IMR-90 (cell line): Measurements from ENCODE around the gene CRYGA. TPM values are rescaled to one million over a fixed set of nuclear protein-coding genes. Genes with fewer than 3 reads are reported as not detected.
"Not testable (repeated sequence)": the region's sequence is repeated elsewhere in the genome, so short reads cannot be mapped to it uniquely, and the experiment has no call there.

Experiments used
- ATAC-seq: fragments of 200-7000 bp; cut with Tn5 transposase; 2 replicates; pipeline ENCODE4 v1.9.1; 2020; ENCODE audit warnings: low read depth, mild to moderate bottlenecking, moderate library complexity
- BruUV-seq: library from RNA; stranded (reverse); fragments of 400-500 nt; replicated peaks from 2 replicates; lab custom pipeline; 2021; lab: Mats Ljungman, UMichigan
- CTCF ChIA-PET: fragments of 300-600 bp; formaldehyde crosslinking; extraction: SDS; loops from one replicate; lab custom pipeline; 2021; ENCODE audit warnings: antibody characterized with exemption; lab: Yijun Ruan, JAX
- POLR2A ChIA-PET: fragments of 300-600 bp; sonication (Branson Sonifier 250); formaldehyde crosslinking; loops from one replicate; lab custom pipeline; 2022; ENCODE audit warnings: antibody characterized with exemption; ENCODE audit not compliant: unreplicated experiment; lab: Charles Lee
- DNase-seq: peaks from one replicate; pipeline ENCODE4 v3.0.0; 2013
- H2AFZ ChIP-seq: replicated peaks from 2 replicates; pipeline ENCODE3; 2013; ENCODE audit warnings: low read length, mild to moderate bottlenecking; ENCODE audit not compliant: poor library complexity
- H2AK5ac ChIP-seq: 2 replicates; pipeline ENCODE4 v1.6.1; 2013; ENCODE audit warnings: low read depth, low read length, inconsistent platforms
- H2AK9ac ChIP-seq: replicated peaks from 2 replicates; pipeline ENCODE3; 2013; ENCODE audit warnings: mild to moderate bottlenecking, low read depth, low read length, moderate library complexity; ENCODE audit not compliant: poor library complexity
- H2BK120ac ChIP-seq: 2 replicates; pipeline ENCODE4 v1.6.1; 2013; ENCODE audit warnings: low read depth, low read length, inconsistent platforms
- H2BK15ac ChIP-seq: 3 replicates; pipeline ENCODE4 v1.6.1; 2013; ENCODE audit warnings: low read depth, low read length, inconsistent platforms
- H2BK20ac ChIP-seq: 2 replicates; pipeline ENCODE4 v1.6.1; 2013; ENCODE audit warnings: low read depth, mild to moderate bottlenecking, inconsistent platforms, low read length, moderate library complexity
- H2BK5ac ChIP-seq: 2 replicates; pipeline ENCODE4 v1.6.1; 2013; ENCODE audit warnings: mild to moderate bottlenecking, low read depth, low read length, inconsistent platforms; ENCODE audit not compliant: poor library complexity, severe bottlenecking
- H3K14ac ChIP-seq: replicated peaks from 2 replicates; pipeline ENCODE4 v1.6.1; 2013; ENCODE audit warnings: low read depth, low read length, inconsistent platforms
- H3K18ac ChIP-seq: 2 replicates; pipeline ENCODE4 v1.6.1; 2013; ENCODE audit warnings: low read depth, low read length, control low read depth
- H3K23ac ChIP-seq: 2 replicates; pipeline ENCODE4 v1.6.1; 2013; ENCODE audit warnings: low read depth, low read length, inconsistent platforms
- H3K27ac ChIP-seq: 2 replicates; pipeline ENCODE4 v1.5.1; 2013; ENCODE audit warnings: mild to moderate bottlenecking, control low read depth, low read length; ENCODE audit not compliant: insufficient read depth
- H3K27me3 ChIP-seq: 2 replicates; pipeline ENCODE4 v1.6.1; 2013; ENCODE audit warnings: low read length; ENCODE audit not compliant: control insufficient read depth, insufficient read depth
- H3K36me3 ChIP-seq: 2 replicates; pipeline ENCODE4 v1.6.1; 2013; ENCODE audit warnings: low read length, mixed read lengths; ENCODE audit not compliant: control insufficient read depth, insufficient read depth
- H3K4ac ChIP-seq: 2 replicates; pipeline ENCODE4 v1.6.1; 2013; ENCODE audit warnings: low read depth, low read length, inconsistent platforms
- H3K4me1 ChIP-seq: 2 replicates; pipeline ENCODE4 v1.6.1; 2013; ENCODE audit warnings: low read length, mixed read lengths; ENCODE audit not compliant: control insufficient read depth, insufficient read depth
- H3K4me2 ChIP-seq: 2 replicates; pipeline ENCODE4 v1.6.1; 2013; ENCODE audit warnings: low read depth, mild to moderate bottlenecking, control low read depth, low read length, moderate library complexity
- H3K4me3 ChIP-seq: 2 replicates; pipeline ENCODE4 v1.5.1; 2013; ENCODE audit warnings: low read depth, mild to moderate bottlenecking, control low read depth, low read length, moderate library complexity; ENCODE audit not compliant: insufficient read depth
- H3K56ac ChIP-seq: 2 replicates; pipeline ENCODE4 v1.6.1; 2013; ENCODE audit warnings: low read length, inconsistent platforms; ENCODE audit not compliant: insufficient read depth; ENCODE audit errors: extremely low read depth
- H3K79me1 ChIP-seq, 2 experiments: 2 replicates each; pipeline ENCODE4 v1.6.1; 2013; ENCODE audit warnings: low read length in 2 of 2, inconsistent platforms in 1 of 2, low read depth in 1 of 2
- H3K9ac ChIP-seq: 2 replicates; pipeline ENCODE4 v1.6.1; 2013; ENCODE audit warnings: low read depth, low read length, control low read depth
- H3K9me1 ChIP-seq: 2 replicates; pipeline ENCODE4 v1.6.1; 2013; ENCODE audit warnings: low read length, inconsistent platforms; ENCODE audit not compliant: insufficient read depth
- H3K9me3 ChIP-seq: 2 replicates; pipeline ENCODE4 v1.6.1; 2013; ENCODE audit warnings: low read length; ENCODE audit not compliant: control insufficient read depth, insufficient read depth
- H4K20me1 ChIP-seq: 2 replicates; pipeline ENCODE4 v1.6.1; 2013; ENCODE audit warnings: low read length, inconsistent platforms; ENCODE audit not compliant: insufficient read depth
- H4K5ac ChIP-seq: 2 replicates; pipeline ENCODE4 v1.6.1; 2013; ENCODE audit warnings: mild to moderate bottlenecking, low read depth, low read length, control low read depth
- H4K8ac ChIP-seq, 2 experiments: 2 replicates each; pipeline ENCODE4 v1.6.1; 2013; ENCODE audit warnings: low read depth in 2 of 2, low read length in 2 of 2, control low read depth in 1 of 2, inconsistent platforms in 1 of 2
- H4K91ac ChIP-seq: 2 replicates; pipeline ENCODE4 v1.6.1; 2013; ENCODE audit warnings: low read depth, low read length, inconsistent platforms; ENCODE audit not compliant: insufficient read depth
- CHD1 ChIP-seq: IDR thresholded peaks from 2 replicates; pipeline ENCODE4 v1.6.1; 2012; ENCODE audit warnings: low read depth, low read length, improper control_type of control experiment
- ELK1 ChIP-seq: fragments of 150-350 bp; IDR thresholded peaks from 2 replicates; pipeline ENCODE4 v1.6.1; 2016; ENCODE audit warnings: low read depth, mild to moderate bottlenecking, low read length, moderate library complexity, borderline replicate concordance
- RAD21 ChIP-seq: IDR thresholded peaks from 2 replicates; pipeline ENCODE4 v1.6.1; 2012; ENCODE audit warnings: low read length, improper control_type of control experiment
- SMC3 ChIP-seq: fragments of 150-350 bp; IDR thresholded peaks from 2 replicates; pipeline ENCODE4 v1.6.1; 2016; ENCODE audit warnings: low read depth, mild to moderate bottlenecking, antibody characterized with exemption, low read length, moderate library complexity
- WGBS, 2 experiments: methylation state at CpG; one replicate each; pipeline versions ENCODE4 v1.1.5 to v1.1.7; 2013; ENCODE audit warnings: missing lambda C conversion rate in 2 of 2; ENCODE audit not compliant: insufficient read length in 1 of 2; ENCODE audit errors: extremely low coverage in 2 of 2; 5-methylcytosine and 5-hydroxymethylcytosine counted together
- dilution Hi-C: fragments of 300-500 bp; cut with HindIII; formaldehyde crosslinking; loops from one replicate; pipeline ENCODE4 v1.14.3; 2018; ENCODE audit warnings: low sequenced_read_pairs; ENCODE audit not compliant: unreplicated experiment
- in situ Hi-C: fragments of 300-500 bp; cut with MboI; formaldehyde crosslinking; loops from 3 replicates; pipeline ENCODE4 v1.14.3; 2019; ENCODE audit warnings: low sequenced_read_pairs, inconsistent platforms, mixed read lengths
- intact Hi-C: fragments of 100-400 bp; cut with micrococcal nuclease; formaldehyde crosslinking; loops from 2 replicates; pipeline ENCODE4 v1.10.0; 2022
- polyA plus RNA-seq, 3 experiments: library from polyadenylated mRNA; depleted of rRNA; stranded (reverse); fragments of >200 nt; gene quantifications; 2 replicates each; pipeline ENCODE4 v1.2.3, GENCODE V29; 2012; ENCODE audit warnings: low replicate concordance in 1 of 3
- total RNA-seq: library from RNA; depleted of rRNA; stranded (reverse); fragments of >200 nt; gene quantifications from 2 replicates; pipeline ENCODE4 v1.2.3, GENCODE V29; 2012

Gene CRYGA
- total and polyA plus RNA-seq, 2 of the 4 experiments (the other 2 are of a cell fraction) = not detected

- TF ChIP-seq ELK1 (no peak), CHD1 (no peak), SMC3 (no peak), RAD21 (no peak)
- Histone ChIP-seq H4K20me1 (no peaks in the 10 kb centered on the region), H3K4me2 (no peak overlapping the region), H4K91ac (no peak overlapping the region), H3K4ac (no peak overlapping the region), H2BK5ac (no peak overlapping the region), H4K8ac (no peak overlapping the region), H2AFZ (no peak overlapping the region), H2BK120ac (no peak overlapping the region), H3K79me1 (no peaks in the 10 kb centered on the region), H3K4me3 (no peak overlapping the region), H3K23ac (no peak overlapping the region), H3K56ac (no peak overlapping the region), H2BK20ac (no peak overlapping the region), H3K9me3 (no peaks in the 10 kb centered on the region), H3K14ac (no peak overlapping the region), H3K4me1 (no peaks in the 10 kb centered on the region), H3K9me1 (no peaks in the 10 kb centered on the region), H2BK15ac (no peak overlapping the region), H3K27ac (no peak overlapping the region), H2AK5ac (no peak overlapping the region), H3K36me3 (no peaks in the 10 kb centered on the region), H2AK9ac (no peak overlapping the region), H4K5ac (no peak overlapping the region), H3K18ac (no peak overlapping the region), H3K27me3 (peaks cover 16% of the 10 kb centered on the region), H3K9ac (no peak overlapping the region)
- ChIA-PET CTCF (interaction anchor here (1.0 kb wide), 1 partner anchor 85 kb away, joined by 5 read pairs; no protein-coding TSS in a partner anchor), POLR2A (interaction anchor here (0.7 kb wide), 1 partner anchor 56 kb away, joined by 4 read pairs; no protein-coding TSS in a partner anchor)
- ATAC-seq (no peak), DNase-seq (no peak)
- intact Hi-C loops = no loop called here
- dilution Hi-C loops = no loop called here
- no TSS peak for BruUV-seq
- in situ Hi-C loops = no loop called here
- WGBS, 2 experiments = 58% methylated on average over 4 of the region's 4 CpGs; no CpG with 5 or more reads in 1 of the 2 experiments
These were observed 38.1 kb downstream of the CRYGA start for GRCh38 chr2:208125251-208125650.

- H3K9ac ChIP-seq, H3K27ac ChIP-seq, H4K5ac ChIP-seq, H4K91ac ChIP-seq, H3K9me3 ChIP-seq, H3K23ac ChIP-seq, H2BK5ac ChIP-seq, H3K4me2 ChIP-seq, H3K14ac ChIP-seq, DNase-seq, H3K9me1 ChIP-seq, H4K20me1 ChIP-seq, H3K4ac ChIP-seq, H2BK20ac ChIP-seq, H3K4me1 ChIP-seq, H2BK15ac ChIP-seq, H3K4me3 ChIP-seq, BruUV-seq, H2AK9ac ChIP-seq, intact Hi-C loops, H3K18ac ChIP-seq, CTCF ChIA-PET, POLR2A ChIA-PET, H3K36me3 ChIP-seq, H2AFZ ChIP-seq, in situ Hi-C loops, H2BK120ac ChIP-seq, H2AK5ac ChIP-seq, H3K56ac ChIP-seq, H4K8ac ChIP-seq, dilution Hi-C loops, H3K79me1 ChIP-seq: not testable (repeated sequence)
- WGBS, 2 experiments = 8% methylated on average over 13 of the region's 46 CpGs; no CpG with 5 or more reads in 1 of the 2 experiments
- ATAC-seq = peak; percentile 46; the same call in 1 of the 2 replicates
- H3K27me3 ChIP-seq = peaks cover 16% of the 10 kb centered on the region
These were observed 39.2 kb downstream of the CRYGA start, which contains the start of gene CRYGD for GRCh38 chr2:208124013-208124715. Gene CRYGD (minus strand): TSS chr2:208124524. CDS start chr2:208124473, 51 bp downstream.
